ENCODE measurements around the gene SLC27A3. TPM values are rescaled to one million over a fixed set of nuclear protein-coding genes. Genes with fewer than 3 reads are reported as not detected.
A peak's percentile ranks its signal among the peaks of the same experiment; 100 is the strongest.

SLC27A3 gene
- total RNA-seq, 3 donors from 2014 or later (not counting 1 experiment from before 2014, with no cell fraction given), result 65.3 to 107 (median 89.8) TPM

GRCh38 chr1:153805042-153805745 is 30.0 kb downstream of the SLC27A3 start:
- H3K4me1 Mint-ChIP-seq, result peaks cover 23 to 37% of the 10 kb centered on the region in 2 donors
- H3K9me3 ChIP-seq (ENCODE audit: control insufficient read depth, insufficient read depth, low read length), result no peaks in the 10 kb centered on the region
- peaks cover 9% of the 10 kb centered on the region for H3K36me3 Mint-ChIP-seq
- H3K4me1 ChIP-seq (ENCODE audit: control insufficient read depth, insufficient read depth, low read length), result peaks cover 39% of the 10 kb centered on the region
- TF ChIP-seq CTCF (IDR thresholded peaks at IDR 0.05), result no peak
- H3K27ac Mint-ChIP-seq, result peak overlapping the region; percentile 89 to 97
- H3K9me3 Mint-ChIP-seq, result no peaks in the 10 kb centered on the region
- ATAC-seq, result peak; percentile 94 to 97 (median 96)
- peak overlapping the region; percentile 93 for H3K27ac ChIP-seq (ENCODE audit: low read length)
- no peak overlapping the region for H3K4me3 ChIP-seq (ENCODE audit: low read length)
- peak overlapping the region; percentile 54 for H3K4me3 Mint-ChIP-seq
- peak; percentile 59 to 93 for DNase-seq
- intact Hi-C loops (cut with micrococcal nuclease), result loop anchor here (1.0 to 5.0 kb wide), 2 partner anchors 30 to 117 kb away; partner anchors contain the start of genes GATAD2B and SLC27A3
- H3K27me3 ChIP-seq (ENCODE audit: control insufficient read depth, insufficient read depth, low read length), result no peaks in the 10 kb centered on the region
- 14% methylated on average over 5 of the region's 5 CpGs for WGBS (ENCODE audit: insufficient coverage)
- H3K27me3 Mint-ChIP-seq (ENCODE audit: low read depth in 2 of 2), result no peaks in the 10 kb centered on the region
- peaks cover 24% of the 10 kb centered on the region for H3K36me3 ChIP-seq (ENCODE audit: control insufficient read depth, insufficient read depth, low read length)

GRCh38 chr1:153805886-153806719 is 30.9 kb downstream of the SLC27A3 start:
- 93% methylated on average over 6 of the region's 11 CpGs for WGBS (ENCODE audit: insufficient coverage)
- H3K27me3 Mint-ChIP-seq (ENCODE audit: low read depth in 2 of 2), result no peaks in the 10 kb centered on the region
- H3K9me3 ChIP-seq (ENCODE audit: control insufficient read depth, insufficient read depth, low read length), result no peaks in the 10 kb centered on the region
- H3K4me1 Mint-ChIP-seq, result peaks cover 23 to 37% of the 10 kb centered on the region in 2 donors
- H3K27ac Mint-ChIP-seq, result peak overlapping the region; percentile 89 to 97
- peaks cover 39% of the 10 kb centered on the region for H3K4me1 ChIP-seq (ENCODE audit: control insufficient read depth, insufficient read depth, low read length)
- intact Hi-C loops (cut with micrococcal nuclease), result loop anchor here (1.0 to 5.0 kb wide), 2 partner anchors 31 to 116 kb away; partner anchors contain the start of genes GATAD2B and SLC27A3
- H3K27ac ChIP-seq (ENCODE audit: low read length), result peak overlapping the region; percentile 93
- TF ChIP-seq CTCF (IDR thresholded peaks at IDR 0.05), result no peak
- peaks cover 11% of the 10 kb centered on the region for H3K36me3 Mint-ChIP-seq
- ATAC-seq, result peak in 2 of 3 donors; percentile 2 to 9
- H3K36me3 ChIP-seq (ENCODE audit: control insufficient read depth, insufficient read depth, low read length), result peaks cover 29% of the 10 kb centered on the region
- no peak overlapping the region for H3K4me3 ChIP-seq (ENCODE audit: low read length)
- DNase-seq, result peak in 1 of 2 donors; percentile 36
- H3K4me3 Mint-ChIP-seq, result peak overlapping the region; percentile 54
- H3K27me3 ChIP-seq (ENCODE audit: control insufficient read depth, insufficient read depth, low read length), result no peaks in the 10 kb centered on the region
- no peaks in the 10 kb centered on the region for H3K9me3 Mint-ChIP-seq

GRCh38 chr1:153816283-153816889 is 41.2 kb downstream of the SLC27A3 start:
- Mint-ChIP-seq H3K4me3 (no peak overlapping the region), H3K27me3 (ENCODE audit: low read depth in 2 of 2) (no peaks in the 10 kb centered on the region), H3K27ac (no peak overlapping the region), H3K36me3 (peaks cover 26% of the 10 kb centered on the region), H3K9me3 (no peaks in the 10 kb centered on the region), H3K4me1 (no peaks in the 10 kb centered on the region)
- Histone ChIP-seq H3K9me3 (ENCODE audit: control insufficient read depth, insufficient read depth, low read length) (no peaks in the 10 kb centered on the region), H3K27ac (ENCODE audit: low read length) (no peak overlapping the region), H3K36me3 (ENCODE audit: control insufficient read depth, insufficient read depth, low read length) (peaks cover 66% of the 10 kb centered on the region), H3K27me3 (ENCODE audit: control insufficient read depth, insufficient read depth, low read length) (no peaks in the 10 kb centered on the region), H3K4me1 (ENCODE audit: control insufficient read depth, insufficient read depth, low read length) (no peaks in the 10 kb centered on the region), H3K4me3 (ENCODE audit: low read length) (no peak overlapping the region)
- TF ChIP-seq CTCF (IDR thresholded peaks at IDR 0.05), result no peak
- intact Hi-C loops (cut with micrococcal nuclease), result no loop called here
- WGBS (ENCODE audit: insufficient coverage), result 97% methylated on average over 13 of the region's 13 CpGs
- ATAC-seq, result no peak
- no peak for DNase-seq

All from natural killer cell (primary cell).